IMR-90 (cell line): ENCODE measurements around the gene IFNG. TPM values are rescaled to one million over a fixed set of nuclear protein-coding genes. Genes with fewer than 3 reads are reported as not detected.

Source experiments
- ATAC-seq: fragments of 200-7000 bp; cut with Tn5 transposase; 2 replicates; pipeline ENCODE4 v1.9.1; 2020; ENCODE audit warnings: low read depth, mild to moderate bottlenecking, moderate library complexity
- BruUV-seq: library from RNA; stranded (reverse); fragments of 400-500 nt; replicated peaks from 2 replicates; lab custom pipeline; 2021; lab: Mats Ljungman, UMichigan
- CTCF ChIA-PET: fragments of 300-600 bp; formaldehyde crosslinking; extraction: SDS; loops from one replicate; lab custom pipeline; 2021; ENCODE audit warnings: antibody characterized with exemption; lab: Yijun Ruan, JAX
- POLR2A ChIA-PET: fragments of 300-600 bp; sonication (Branson Sonifier 250); formaldehyde crosslinking; loops from one replicate; lab custom pipeline; 2022; ENCODE audit warnings: antibody characterized with exemption; ENCODE audit not compliant: unreplicated experiment; lab: Charles Lee
- DNase-seq: peaks from one replicate; pipeline ENCODE4 v3.0.0; 2013
- H2AFZ ChIP-seq: replicated peaks from 2 replicates; pipeline ENCODE3; 2013; ENCODE audit warnings: low read length, mild to moderate bottlenecking; ENCODE audit not compliant: poor library complexity
- H2AK5ac ChIP-seq: 2 replicates; pipeline ENCODE4 v1.6.1; 2013; ENCODE audit warnings: low read depth, low read length, inconsistent platforms
- H2AK9ac ChIP-seq: replicated peaks from 2 replicates; pipeline ENCODE3; 2013; ENCODE audit warnings: mild to moderate bottlenecking, low read depth, low read length, moderate library complexity; ENCODE audit not compliant: poor library complexity
- H2BK120ac ChIP-seq: 2 replicates; pipeline ENCODE4 v1.6.1; 2013; ENCODE audit warnings: low read depth, low read length, inconsistent platforms
- H2BK15ac ChIP-seq: 3 replicates; pipeline ENCODE4 v1.6.1; 2013; ENCODE audit warnings: low read depth, low read length, inconsistent platforms
- H2BK20ac ChIP-seq: 2 replicates; pipeline ENCODE4 v1.6.1; 2013; ENCODE audit warnings: low read depth, mild to moderate bottlenecking, inconsistent platforms, low read length, moderate library complexity
- H2BK5ac ChIP-seq: 2 replicates; pipeline ENCODE4 v1.6.1; 2013; ENCODE audit warnings: mild to moderate bottlenecking, low read depth, low read length, inconsistent platforms; ENCODE audit not compliant: poor library complexity, severe bottlenecking
- H3K14ac ChIP-seq: replicated peaks from 2 replicates; pipeline ENCODE4 v1.6.1; 2013; ENCODE audit warnings: low read depth, low read length, inconsistent platforms
- H3K18ac ChIP-seq: 2 replicates; pipeline ENCODE4 v1.6.1; 2013; ENCODE audit warnings: low read depth, low read length, control low read depth
- H3K23ac ChIP-seq: 2 replicates; pipeline ENCODE4 v1.6.1; 2013; ENCODE audit warnings: low read depth, low read length, inconsistent platforms
- H3K27ac ChIP-seq: 2 replicates; pipeline ENCODE4 v1.5.1; 2013; ENCODE audit warnings: mild to moderate bottlenecking, control low read depth, low read length; ENCODE audit not compliant: insufficient read depth
- H3K27me3 ChIP-seq: 2 replicates; pipeline ENCODE4 v1.6.1; 2013; ENCODE audit warnings: low read length; ENCODE audit not compliant: control insufficient read depth, insufficient read depth
- H3K36me3 ChIP-seq: 2 replicates; pipeline ENCODE4 v1.6.1; 2013; ENCODE audit warnings: low read length, mixed read lengths; ENCODE audit not compliant: control insufficient read depth, insufficient read depth
- H3K4ac ChIP-seq: 2 replicates; pipeline ENCODE4 v1.6.1; 2013; ENCODE audit warnings: low read depth, low read length, inconsistent platforms
- H3K4me1 ChIP-seq: 2 replicates; pipeline ENCODE4 v1.6.1; 2013; ENCODE audit warnings: low read length, mixed read lengths; ENCODE audit not compliant: control insufficient read depth, insufficient read depth
- H3K4me2 ChIP-seq: 2 replicates; pipeline ENCODE4 v1.6.1; 2013; ENCODE audit warnings: low read depth, mild to moderate bottlenecking, control low read depth, low read length, moderate library complexity
- H3K4me3 ChIP-seq: 2 replicates; pipeline ENCODE4 v1.5.1; 2013; ENCODE audit warnings: low read depth, mild to moderate bottlenecking, control low read depth, low read length, moderate library complexity; ENCODE audit not compliant: insufficient read depth
- H3K56ac ChIP-seq: 2 replicates; pipeline ENCODE4 v1.6.1; 2013; ENCODE audit warnings: low read length, inconsistent platforms; ENCODE audit not compliant: insufficient read depth; ENCODE audit errors: extremely low read depth
- H3K79me1 ChIP-seq, 2 experiments: 2 replicates each; pipeline ENCODE4 v1.6.1; 2013; ENCODE audit warnings: low read length in 2 of 2, inconsistent platforms in 1 of 2, low read depth in 1 of 2
- H3K9ac ChIP-seq: 2 replicates; pipeline ENCODE4 v1.6.1; 2013; ENCODE audit warnings: low read depth, low read length, control low read depth
- H3K9me1 ChIP-seq: 2 replicates; pipeline ENCODE4 v1.6.1; 2013; ENCODE audit warnings: low read length, inconsistent platforms; ENCODE audit not compliant: insufficient read depth
- H3K9me3 ChIP-seq: 2 replicates; pipeline ENCODE4 v1.6.1; 2013; ENCODE audit warnings: low read length; ENCODE audit not compliant: control insufficient read depth, insufficient read depth
- H4K20me1 ChIP-seq: 2 replicates; pipeline ENCODE4 v1.6.1; 2013; ENCODE audit warnings: low read length, inconsistent platforms; ENCODE audit not compliant: insufficient read depth
- H4K5ac ChIP-seq: 2 replicates; pipeline ENCODE4 v1.6.1; 2013; ENCODE audit warnings: mild to moderate bottlenecking, low read depth, low read length, control low read depth
- H4K8ac ChIP-seq, 2 experiments: 2 replicates each; pipeline ENCODE4 v1.6.1; 2013; ENCODE audit warnings: low read depth in 2 of 2, low read length in 2 of 2, control low read depth in 1 of 2, inconsistent platforms in 1 of 2
- H4K91ac ChIP-seq: 2 replicates; pipeline ENCODE4 v1.6.1; 2013; ENCODE audit warnings: low read depth, low read length, inconsistent platforms; ENCODE audit not compliant: insufficient read depth
- CEBPB ChIP-seq: IDR thresholded peaks from 2 replicates; pipeline ENCODE4 v1.6.1; 2012; ENCODE audit warnings: low read depth, low read length, improper control_type of control experiment
- RAD21 ChIP-seq: IDR thresholded peaks from 2 replicates; pipeline ENCODE4 v1.6.1; 2012; ENCODE audit warnings: low read length, improper control_type of control experiment
- WGBS, 2 experiments: methylation state at CpG; one replicate each; pipeline versions ENCODE4 v1.1.5 to v1.1.7; 2013; ENCODE audit warnings: missing lambda C conversion rate in 2 of 2; ENCODE audit not compliant: insufficient read length in 1 of 2; ENCODE audit errors: extremely low coverage in 2 of 2; 5-methylcytosine and 5-hydroxymethylcytosine counted together
- dilution Hi-C: fragments of 300-500 bp; cut with HindIII; formaldehyde crosslinking; loops from one replicate; pipeline ENCODE4 v1.14.3; 2018; ENCODE audit warnings: low sequenced_read_pairs; ENCODE audit not compliant: unreplicated experiment
- in situ Hi-C: fragments of 300-500 bp; cut with MboI; formaldehyde crosslinking; loops from 3 replicates; pipeline ENCODE4 v1.14.3; 2019; ENCODE audit warnings: low sequenced_read_pairs, inconsistent platforms, mixed read lengths
- intact Hi-C: fragments of 100-400 bp; cut with micrococcal nuclease; formaldehyde crosslinking; loops from 2 replicates; pipeline ENCODE4 v1.10.0; 2022
- polyA plus RNA-seq, 3 experiments: library from polyadenylated mRNA; depleted of rRNA; stranded (reverse); fragments of >200 nt; gene quantifications; 2 replicates each; pipeline ENCODE4 v1.2.3, GENCODE V29; 2012; ENCODE audit warnings: low replicate concordance in 1 of 3
- total RNA-seq: library from RNA; depleted of rRNA; stranded (reverse); fragments of >200 nt; gene quantifications from 2 replicates; pipeline ENCODE4 v1.2.3, GENCODE V29; 2012

Gene IFNG
- total and polyA plus RNA-seq, 2 of the 4 experiments (the other 2 are of a cell fraction) = not detected

GRCh38 chr12:68121143-68121542 lies 38.4 kb downstream of the IFNG start:
- H3K9ac ChIP-seq = no peak overlapping the region
- H4K5ac ChIP-seq = no peak overlapping the region
- ATAC-seq = no peak
- no peak overlapping the region for H2BK20ac ChIP-seq
- intact Hi-C loops = no loop called here
- no peak overlapping the region for H2BK15ac ChIP-seq
- DNase-seq = no peak
- H2BK5ac ChIP-seq = no peak overlapping the region
- no peaks in the 10 kb centered on the region for H4K20me1 ChIP-seq
- H3K4me3 ChIP-seq = no peak overlapping the region
- no peak overlapping the region for H2AK5ac ChIP-seq
- no peaks in the 10 kb centered on the region for H3K79me1 ChIP-seq
- no peak overlapping the region for H3K18ac ChIP-seq
- no peak overlapping the region for H3K4ac ChIP-seq
- in situ Hi-C loops = no loop called here
- H3K27me3 ChIP-seq = no peaks in the 10 kb centered on the region; the same call in 1 of the 2 replicates
- H3K4me2 ChIP-seq = no peak overlapping the region
- H3K56ac ChIP-seq = no peak overlapping the region
- H4K91ac ChIP-seq = no peak overlapping the region
- H3K9me1 ChIP-seq = no peaks in the 10 kb centered on the region
- H3K27ac ChIP-seq = no peak overlapping the region
- POLR2A ChIA-PET = no interaction called here
- no peak overlapping the region for H2AK9ac ChIP-seq
- no peak overlapping the region for H3K14ac ChIP-seq
- H3K23ac ChIP-seq = no peak overlapping the region
- H2AFZ ChIP-seq = no peak overlapping the region
- no peaks in the 10 kb centered on the region for H3K4me1 ChIP-seq
- H3K36me3 ChIP-seq = no peaks in the 10 kb centered on the region
- CTCF ChIA-PET = interaction anchor here (0.7 kb wide), 1 partner anchor 80 kb away, joined by 3 read pairs; no protein-coding TSS in a partner anchor
- no peaks in the 10 kb centered on the region for H3K9me3 ChIP-seq
- H2BK120ac ChIP-seq = no peak overlapping the region
- TF ChIP-seq RAD21 (no peak), CEBPB (no peak)
- BruUV-seq = no TSS peak
- dilution Hi-C loops = no loop called here
- no peak overlapping the region for H4K8ac ChIP-seq
- 43% methylated on average over 1 of the region's 1 CpG; no CpG with 5 or more reads in 1 of the 2 experiments for WGBS, 2 experiments
